Fibroblast of peridontal ligament (primary cell): ENCODE measurements around the gene NPIPB2.

Experiments
- DNase-seq: peaks from one replicate; pipeline ENCODE4 v3.0.0-alpha.2; 2010; ENCODE audit errors: extremely low read depth

Gene NPIPB2

DNA sequence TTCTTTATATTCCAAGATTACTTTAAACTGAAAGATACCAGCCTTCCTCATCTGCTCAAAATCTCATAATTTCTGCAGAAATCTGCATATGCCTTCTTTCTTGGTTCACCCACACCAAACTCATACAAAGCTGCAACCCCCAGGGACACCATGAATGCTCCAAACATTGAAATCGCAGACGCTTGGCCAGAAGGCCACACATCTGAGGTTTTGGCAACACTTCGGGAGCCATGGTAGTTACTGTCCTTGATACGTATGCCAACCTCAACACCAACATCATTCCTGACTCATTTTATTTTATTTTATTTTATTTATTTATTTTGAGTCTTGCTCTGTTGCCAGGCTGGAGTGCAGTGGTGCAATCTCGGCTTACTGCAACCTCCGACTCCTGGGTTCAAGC lies 37.9 kb downstream of the NPIPB2 start:
- no peak for DNase-seq

GRCh38 chr16:11901091-11901490 lies 40.8 kb downstream of the NPIPB2 start:
- DNase-seq, result peak; percentile 17

GRCh38 chr16:11896486-11897176 lies 45.2 kb downstream of the NPIPB2 start:
- peak; percentile 83 for DNase-seq

GRCh38 chr16:11893571-11893970 lies 48.3 kb downstream of the NPIPB2 start:
- no peak for DNase-seq

DNA sequence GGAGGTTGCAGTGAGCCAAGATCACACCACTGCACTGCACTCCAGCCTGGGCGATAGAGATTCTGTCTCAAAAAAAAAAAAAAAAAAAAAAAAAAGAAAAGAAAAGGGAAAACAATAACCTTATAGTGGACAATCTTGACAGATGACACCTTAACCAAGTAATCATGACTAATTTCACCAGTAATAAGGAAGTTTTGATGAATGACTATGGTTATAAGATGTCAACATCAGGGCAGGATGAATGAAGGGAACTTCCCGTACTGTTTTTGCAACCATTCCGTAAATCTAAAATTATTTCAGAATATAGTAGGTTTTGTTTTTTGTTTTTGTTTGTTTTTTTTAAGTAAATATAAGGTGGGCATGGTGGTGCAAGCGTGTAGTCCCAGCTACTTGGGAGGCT lies 49.1 kb downstream of the NPIPB2 start:
- DNase-seq, result no peak

- no peak for DNase-seq
Measured at GRCh38 chr16:11890231-11890965, 51.4 kb downstream of the NPIPB2 start.

GRCh38 chr16:11886881-11887280 lies 55.0 kb downstream of the NPIPB2 start:
- no peak for DNase-seq

GRCh38 chr16:11884035-11884434 lies 57.8 kb downstream of the NPIPB2 start:
- DNase-seq, result no peak

GRCh38 chr16:11880007-11880406 lies 61.8 kb downstream of the NPIPB2 start:
- DNase-seq, result no peak

GRCh38 chr16:11877374-11877773 lies 64.5 kb downstream of the NPIPB2 start:
- DNase-seq, result no peak
